B cell (primary cell): ENCODE results near the gene KCND3. TPM values are rescaled to one million over a fixed set of nuclear protein-coding genes. Genes with fewer than 3 reads are reported as not detected.

Source experiments
- ATAC-seq: fragments of 200-7000 bp; cut with Tn5 transposase; one replicate; pipeline ENCODE4 v1.10.0; 2021; ENCODE audit warnings: low read depth, mild to moderate bottlenecking, moderate number of reproducible peaks, moderate library complexity
- CTCF ChIA-PET: fragments of 350-600 bp; sonication (Branson Sonifier 250); formaldehyde crosslinking; loops from one replicate; lab custom pipeline; 2021; ENCODE audit warnings: antibody characterized with exemption, inconsistent platforms; lab: Charles Lee
- POLR2A ChIA-PET: fragments of 350-600 bp; sonication (Branson Sonifier 250); formaldehyde crosslinking; loops from one replicate; lab custom pipeline; 2021; ENCODE audit warnings: antibody characterized with exemption; lab: Charles Lee
- DNase-seq: peaks from one replicate; pipeline ENCODE4 v3.0.0; 2013
- H2AFZ ChIP-seq: 2 replicates; pipeline ENCODE4 v1.6.1; 2012; ENCODE audit warnings: mild to moderate bottlenecking, low read depth, low read length; ENCODE audit not compliant: insufficient read depth, poor library complexity, severe bottlenecking
- H3K27ac ChIP-seq, 2 donors: 1 replicate in 1 of 2; 2 replicates in 1 of 2; pipeline ENCODE4 v1.5.1; 2012 to 2013; ENCODE audit warnings: low read length in 2 of 2, mild to moderate bottlenecking in 2 of 2, moderate library complexity in 1 of 2
- H3K27me3 ChIP-seq, 4 experiments: fragments of 200-600 bp in 1 of 4; sonication (generic) in 1 of 4; replicated peaks in 1 of 4; 1 replicate in 2 of 4; 2 replicates in 2 of 4; pipeline versions ENCODE4 v1.6.1 to v1.7.0; 2013 to 2016; ENCODE audit warnings: low read length in 3 of 4, mild to moderate bottlenecking in 2 of 4, mixed read lengths in 1 of 4, moderate library complexity in 1 of 4; ENCODE audit not compliant: insufficient read depth in 4 of 4, control insufficient read depth in 3 of 4; ENCODE audit errors: control extremely low read depth in 1 of 4
- H3K36me3 ChIP-seq, 2 experiments: replicated peaks in 1 of 2; 1 replicate in 1 of 2; 2 replicates in 1 of 2; pipeline versions ENCODE4 v1.6.1 to v1.7.1; 2013; ENCODE audit warnings: low read length in 1 of 2; ENCODE audit not compliant: insufficient read depth in 2 of 2, control insufficient read depth in 1 of 2; ENCODE audit errors: control extremely low read depth in 1 of 2, extremely low read depth in 1 of 2
- H3K4me1 ChIP-seq, 2 donors: fragments of 200-600 bp in 1 of 2; sonication (generic) in 1 of 2; 1 replicate in 1 of 2; 2 replicates in 1 of 2; pipeline versions ENCODE4 v1.5.1 to v1.6.1; 2013 to 2017; ENCODE audit warnings: low read length in 2 of 2; ENCODE audit not compliant: control insufficient read depth in 2 of 2, insufficient read depth in 2 of 2
- H3K4me2 ChIP-seq: replicated peaks from 2 replicates; pipeline ENCODE3; 2012; ENCODE audit warnings: mild to moderate bottlenecking, low read depth, low read length; ENCODE audit not compliant: poor library complexity, severe bottlenecking
- H3K4me3 ChIP-seq, 5 experiments: fragments of 200-600 bp in 1 of 5; sonication (generic) in 1 of 5; 1 replicate in 3 of 5; 2 replicates in 2 of 5; pipeline versions ENCODE4 v1.5.1 to v1.7.0; 2011 to 2016; ENCODE audit warnings: low read length in 4 of 5, mild to moderate bottlenecking in 4 of 5, low read depth in 2 of 5, control low read depth in 1 of 5, moderate library complexity in 1 of 5; ENCODE audit not compliant: insufficient read depth in 1 of 5; ENCODE audit errors: control extremely low read depth in 1 of 5, extremely low read depth in 1 of 5
- H3K79me2 ChIP-seq: fragments of 200-600 bp; sonication (generic); one replicate; pipeline ENCODE4 v1.6.0; 2016; ENCODE audit warnings: low read length; ENCODE audit not compliant: control insufficient read depth, insufficient read depth
- H3K9ac ChIP-seq: fragments of 200-600 bp; sonication (generic); 2 replicates; pipeline ENCODE4 v1.6.1; 2017; ENCODE audit warnings: mild to moderate bottlenecking, low read length, moderate library complexity
- H3K9me3 ChIP-seq, 3 donors: one replicate each; pipeline versions ENCODE4 v1.6.1 to v1.7.1; 2013; ENCODE audit warnings: low read length in 2 of 3; ENCODE audit not compliant: control insufficient read depth in 2 of 3, insufficient read depth in 1 of 3; ENCODE audit errors: control extremely low read depth in 1 of 3
- H4K20me1 ChIP-seq: 2 replicates; pipeline ENCODE4 v1.6.0; 2012; ENCODE audit warnings: mild to moderate bottlenecking, low read length; ENCODE audit not compliant: insufficient read depth, control insufficient read depth, poor library complexity, severe bottlenecking
- H3K27ac Mint-ChIP-seq: one replicate; pipeline ENCODE4 v1.8.0; 2021; ENCODE audit warnings: mixed read lengths
- H3K27me3 Mint-ChIP-seq: one replicate; pipeline ENCODE4 v1.8.0; 2021; ENCODE audit warnings: mixed read lengths
- H3K4me1 Mint-ChIP-seq: one replicate; pipeline ENCODE4 v1.8.0; 2021; ENCODE audit warnings: mixed read lengths
- H3K4me3 Mint-ChIP-seq: one replicate; pipeline ENCODE4 v1.8.0; 2021; ENCODE audit warnings: mixed read lengths
- H3K9me3 Mint-ChIP-seq: one replicate; pipeline ENCODE4 v1.8.0; 2022; ENCODE audit warnings: mixed read lengths; ENCODE audit not compliant: insufficient read depth
- EZH2 ChIP-seq: IDR thresholded peaks from 2 replicates; pipeline ENCODE4 v1.6.1; 2012; ENCODE audit warnings: borderline replicate concordance, low read depth, mild to moderate bottlenecking, moderate library complexity, low read length; ENCODE audit not compliant: insufficient read depth, poor library complexity, severe bottlenecking
- WGBS: methylation state at CpG from one replicate; pipeline ENCODE4 v1.1.5; 2013; ENCODE audit warnings: missing lambda C conversion rate; ENCODE audit not compliant: insufficient coverage; 5-methylcytosine and 5-hydroxymethylcytosine counted together
- intact Hi-C: fragments of 100-400 bp; cut with micrococcal nuclease; formaldehyde crosslinking; loops from one replicate; pipeline ENCODE4 v1.10.0; 2022
- polyA plus RNA-seq: library from polyadenylated mRNA; depleted of rRNA; stranded (reverse); fragments of >200 nt; gene quantifications from 2 replicates; pipeline ENCODE4 v1.2.3, GENCODE V29; 2012
- total RNA-seq, 2 donors: library from RNA; stranded (reverse); fragments of 120-200 nt in 1 of 2; gene quantifications; 1 replicate in 1 of 2; 2 replicates in 1 of 2; pipeline versions ENCODE4 v1.2.3 to v1.2.4, GENCODE V29; 2013 to 2022
- TF ChIP-seq, protein P1 (sequence below): fragments of 200-600 bp; IDR thresholded peaks from one replicate; pipeline ENCODE4 v1.8.0; 2022; ENCODE audit warnings: antibody characterized with exemption, mild to moderate bottlenecking

The KCND3 gene
- total and polyA plus RNA-seq, 2 donors (not counting 1 experiment from before 2014, with no cell fraction given) = 0.07 TPM; not detected in 1

DNA sequence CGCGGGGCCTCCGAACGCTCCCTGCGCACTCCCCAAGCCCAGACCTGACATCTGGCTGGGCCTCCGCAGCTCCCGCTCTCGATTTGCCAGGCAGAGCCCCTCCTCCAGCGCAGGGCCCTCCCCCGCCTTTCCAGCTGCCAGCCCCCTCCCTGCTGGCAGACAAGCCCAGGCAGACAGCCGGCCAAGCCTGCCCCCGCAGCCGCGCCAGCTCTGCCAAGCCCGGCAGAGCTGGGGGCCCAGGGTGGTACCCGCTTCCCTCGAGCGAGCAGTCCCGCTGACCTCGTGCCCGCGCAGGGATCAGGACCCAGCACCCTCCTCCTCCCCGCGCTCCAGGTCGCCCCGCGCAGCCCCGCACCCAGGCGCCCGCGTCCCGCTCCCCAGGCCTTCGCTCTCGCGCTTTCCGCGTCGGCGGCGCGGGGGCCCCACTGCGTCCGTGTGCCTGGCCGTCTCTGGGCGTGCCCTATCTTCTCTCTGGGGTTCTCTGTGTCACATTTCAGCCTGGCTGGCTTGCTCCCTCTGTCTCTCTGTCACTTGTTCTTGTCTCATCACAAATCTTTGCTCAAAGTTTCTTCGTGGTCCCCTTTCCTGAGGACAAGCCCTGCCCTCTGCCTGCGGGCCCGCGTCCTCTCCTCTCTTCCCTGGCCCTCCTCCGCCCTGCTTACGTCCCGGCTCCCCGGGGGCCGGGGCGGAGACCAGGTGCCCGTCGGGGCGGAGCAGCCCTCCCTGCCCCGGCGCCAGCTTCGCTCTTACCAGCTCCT lies 250.9 kb downstream of the KCND3 start:
- H3K9ac ChIP-seq = peak overlapping the region; percentile 69
- intact Hi-C loops = loop anchor here (1.0 to 2.0 kb wide), 5 partner anchors 17 to 230 kb away; partner anchors contain the start of genes DDX20 and RAP1A
- H3K9me3 ChIP-seq = no peaks in the 10 kb centered on the region
- H3K4me3 Mint-ChIP-seq = peak overlapping the region; percentile 97
- peaks cover 6% of the 10 kb centered on the region for H3K27me3 Mint-ChIP-seq
- peak overlapping the region; percentile 91 for H3K27ac Mint-ChIP-seq
- H3K27me3 ChIP-seq = peaks cover 0 to 39% (median 15%) of the 10 kb centered on the region in 4 experiments
- peak overlapping the region; percentile 96 for H3K4me2 ChIP-seq
- ChIA-PET POLR2A (interaction anchor here (0.6 to 2.7 kb wide), 8 partner anchors 16 to 790 kb away, joined by 3 to 18 read pairs (median 4); partner anchors contain the start of gene DDX20), CTCF (interaction anchor here (0.7 to 5.0 kb wide), 10 partner anchors 9 to 257 kb away, joined by 3 to 66 read pairs (median 6); no protein-coding TSS in a partner anchor)
- no peak for TF ChIP-seq EZH2
- TF ChIP-seq, protein P1, sequence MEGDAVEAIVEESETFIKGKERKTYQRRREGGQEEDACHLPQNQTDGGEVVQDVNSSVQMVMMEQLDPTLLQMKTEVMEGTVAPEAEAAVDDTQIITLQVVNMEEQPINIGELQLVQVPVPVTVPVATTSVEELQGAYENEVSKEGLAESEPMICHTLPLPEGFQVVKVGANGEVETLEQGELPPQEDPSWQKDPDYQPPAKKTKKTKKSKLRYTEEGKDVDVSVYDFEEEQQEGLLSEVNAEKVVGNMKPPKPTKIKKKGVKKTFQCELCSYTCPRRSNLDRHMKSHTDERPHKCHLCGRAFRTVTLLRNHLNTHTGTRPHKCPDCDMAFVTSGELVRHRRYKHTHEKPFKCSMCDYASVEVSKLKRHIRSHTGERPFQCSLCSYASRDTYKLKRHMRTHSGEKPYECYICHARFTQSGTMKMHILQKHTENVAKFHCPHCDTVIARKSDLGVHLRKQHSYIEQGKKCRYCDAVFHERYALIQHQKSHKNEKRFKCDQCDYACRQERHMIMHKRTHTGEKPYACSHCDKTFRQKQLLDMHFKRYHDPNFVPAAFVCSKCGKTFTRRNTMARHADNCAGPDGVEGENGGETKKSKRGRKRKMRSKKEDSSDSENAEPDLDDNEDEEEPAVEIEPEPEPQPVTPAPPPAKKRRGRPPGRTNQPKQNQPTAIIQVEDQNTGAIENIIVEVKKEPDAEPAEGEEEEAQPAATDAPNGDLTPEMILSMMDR = no peak
- WGBS = under 1% methylated on average over 61 of the region's 61 CpGs
- peak; percentile 61 for ATAC-seq
- peak; percentile 86 for DNase-seq
- peak overlapping the region; percentile 60 to 73 for H3K27ac ChIP-seq
- peak overlapping the region; percentile 67 to 81 (median 72) for H3K4me3 ChIP-seq
- no peaks in the 10 kb centered on the region for H4K20me1 ChIP-seq
- no peaks in the 10 kb centered on the region for H3K9me3 Mint-ChIP-seq
- no peaks in the 10 kb centered on the region for H3K36me3 ChIP-seq
- H3K79me2 ChIP-seq = no peaks in the 10 kb centered on the region
- peaks cover 15 to 28% of the 10 kb centered on the region in 2 donors for H3K4me1 ChIP-seq
- peak overlapping the region; percentile 89 for H2AFZ ChIP-seq
- peaks cover 23% of the 10 kb centered on the region for H3K4me1 Mint-ChIP-seq

DNA sequence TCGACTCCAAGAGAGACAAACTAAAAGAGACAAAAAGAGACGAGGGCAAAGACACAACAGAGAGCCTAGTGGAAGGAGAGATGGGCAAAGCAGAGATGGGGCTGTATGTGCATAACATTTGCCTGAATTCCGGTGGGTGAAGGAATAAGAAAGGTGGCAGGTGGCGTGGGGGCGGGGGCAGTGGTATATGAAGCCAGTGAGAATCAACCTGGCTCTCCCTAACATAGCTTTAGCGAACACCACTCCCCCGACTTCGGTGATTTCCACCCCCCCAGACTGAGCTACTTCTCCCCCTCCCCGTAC lies 251.4 kb downstream of the KCND3 start:
- Histone ChIP-seq H3K4me3 (peak overlapping the region; percentile 61 to 81 (median 72)), H3K79me2 (no peaks in the 10 kb centered on the region), H3K36me3 (no peaks in the 10 kb centered on the region), H2AFZ (peak overlapping the region; percentile 89), H3K4me2 (peak overlapping the region; percentile 96), H3K27ac (peak overlapping the region in 1 of 2 donors; percentile 73), H3K27me3 (peaks cover 0 to 39% (median 15%) of the 10 kb centered on the region in 4 experiments), H3K9me3 (no peaks in the 10 kb centered on the region), H3K9ac (peak overlapping the region; percentile 69), H3K4me1 (peaks cover 15 to 30% of the 10 kb centered on the region in 2 donors), H4K20me1 (no peaks in the 10 kb centered on the region)
- POLR2A ChIA-PET = interaction anchor here (1.0 to 2.7 kb wide), 5 partner anchors 15 to 514 kb away, joined by 3 to 18 read pairs (median 4); partner anchors contain the start of gene DDX20
- Mint-ChIP-seq H3K27ac (peak overlapping the region; percentile 62), H3K4me3 (peak overlapping the region; percentile 97), H3K9me3 (no peaks in the 10 kb centered on the region), H3K4me1 (peaks cover 25% of the 10 kb centered on the region), H3K27me3 (peaks cover 6% of the 10 kb centered on the region)
- WGBS = 8% methylated on average over 7 of the region's 9 CpGs
- no peak for DNase-seq
- CTCF ChIA-PET = interaction anchor here (1.1 to 5.0 kb wide), 6 partner anchors 9 to 230 kb away, joined by 4 to 66 read pairs (median 14); no protein-coding TSS in a partner anchor
- no peak for TF ChIP-seq EZH2
- TF ChIP-seq, protein P1 = no peak
- ATAC-seq = no peak
- intact Hi-C loops = loop anchor here (2.0 kb wide), 1 partner anchor 229 kb away; no protein-coding TSS in a partner anchor
